Panc1 (cell line): ENCODE measurements around the gene EXOC6B. TPM values are rescaled to one million over a fixed set of nuclear protein-coding genes. Genes with fewer than 3 reads are reported as not detected.

Experiments
- ATAC-seq: fragments of 200-7000 bp; cut with Tn5 transposase; 2 replicates; pipeline ENCODE4 v1.9.1; 2020; ENCODE audit warnings: mild to moderate bottlenecking, moderate library complexity
- BruUV-seq: library from RNA; stranded (reverse); fragments of 400-500 nt; replicated peaks from 2 replicates; lab custom pipeline; 2021; lab: Mats Ljungman, UMichigan
- CTCF ChIA-PET: fragments of 300-600 bp; sonication (Branson Sonifier 250); formaldehyde crosslinking; loops from one replicate; lab custom pipeline; 2022; ENCODE audit warnings: antibody characterized with exemption; lab: Charles Lee
- POLR2A ChIA-PET: fragments of 300-600 bp; sonication (Branson Sonifier 250); formaldehyde crosslinking; loops from one replicate; lab custom pipeline; 2022; ENCODE audit warnings: antibody characterized with exemption; lab: Charles Lee
- DNase-seq: peaks from one replicate; pipeline ENCODE4 v3.0.0-alpha.2; 2010; ENCODE audit warnings: low read depth, low spot score
- H3K27ac ChIP-seq: 2 replicates; pipeline ENCODE4 v1.5.1; 2011; ENCODE audit warnings: mild to moderate bottlenecking, low read length, inconsistent platforms
- H3K27me3 ChIP-seq: fragments of 200-500 bp; sonication (Bioruptor generic); 2 replicates; pipeline ENCODE4 v1.6.0; 2014; ENCODE audit warnings: low read length, inconsistent platforms; ENCODE audit not compliant: control insufficient read depth, insufficient read depth
- H3K36me3 ChIP-seq: fragments of 200-500 bp; sonication (Bioruptor generic); 2 replicates; pipeline ENCODE4 v1.5.1; 2014; ENCODE audit warnings: inconsistent platforms, mild to moderate bottlenecking, low read length, moderate library complexity; ENCODE audit not compliant: control insufficient read depth, insufficient read depth
- H3K4me1 ChIP-seq: 2 replicates; pipeline ENCODE4 v1.5.1; 2011; ENCODE audit warnings: inconsistent platforms, mild to moderate bottlenecking, low read length, moderate library complexity; ENCODE audit not compliant: control insufficient read depth, insufficient read depth
- H3K4me3 ChIP-seq, 2 experiments: 2 replicates each; pipeline ENCODE4 v1.5.1; 2011 to 2012; ENCODE audit warnings: low read depth in 2 of 2, low read length in 2 of 2, mild to moderate bottlenecking in 2 of 2, inconsistent platforms in 1 of 2, moderate library complexity in 1 of 2
- H3K9me3 ChIP-seq: fragments of 200-500 bp; sonication (Bioruptor generic); 2 replicates; pipeline ENCODE4 v1.5.1; 2014; ENCODE audit warnings: low read depth, mild to moderate bottlenecking, inconsistent platforms, low read length, moderate library complexity; ENCODE audit not compliant: control insufficient read depth, insufficient read depth
- CTCF ChIP-seq: fragments of 450-650 bp; IDR thresholded peaks from 2 replicates; pipeline ENCODE4 v1.5.1; 2017; ENCODE audit warnings: mild to moderate bottlenecking
- POLR2AphosphoS5 ChIP-seq: IDR thresholded peaks from 2 replicates; pipeline ENCODE4 v1.6.1; 2012; ENCODE audit warnings: mild to moderate bottlenecking, low read depth, low read length, moderate library complexity
- REST ChIP-seq, 2 experiments: IDR thresholded peaks; 2 replicates each; pipeline ENCODE4 v1.6.1; 2011 to 2012; ENCODE audit warnings: low read depth in 2 of 2, control low read depth in 1 of 2, low read length in 1 of 2, mild to moderate bottlenecking in 1 of 2, moderate library complexity in 1 of 2; ENCODE audit not compliant: insufficient read depth in 1 of 2
- SIN3A ChIP-seq: IDR thresholded peaks from 2 replicates; pipeline ENCODE4 v1.6.1; 2012; ENCODE audit warnings: low read depth, mild to moderate bottlenecking, low read length, moderate library complexity, borderline replicate concordance; ENCODE audit not compliant: insufficient read depth
- TCF7L2 ChIP-seq: IDR thresholded peaks from 2 replicates; pipeline ENCODE4 v1.6.1; 2011; ENCODE audit warnings: mild to moderate bottlenecking, low read depth, low read length, inconsistent platforms
- in situ Hi-C: cut with HindIII; loops from 2 replicates; pipeline ENCODE4 v1.10.0; 2016; ENCODE audit warnings: low sequenced_read_pairs, low pct_unique_long_range_greater_than_20kb
- intact Hi-C: fragments of 100-400 bp; cut with micrococcal nuclease; formaldehyde crosslinking; loops from one replicate; pipeline ENCODE4 v1.10.0; 2022; ENCODE audit not compliant: unreplicated experiment
- total RNA-seq: library from RNA; stranded (reverse); gene quantifications from one replicate; pipeline ENCODE4 v1.2.1, GENCODE V29; 2021; ENCODE audit not compliant: unreplicated experiment

EXOC6B gene
- total RNA-seq, 1 experiment from 2014 or later = 23.2 TPM

GRCh38 chr2:72483346-72483745 lies 342.5 kb downstream of the EXOC6B start:
- ChIA-PET CTCF (no interaction called here), POLR2A (no interaction called here)
- in situ Hi-C loops (no loop called here), intact Hi-C loops (no loop called here)
- TF ChIP-seq SIN3A (no peak), REST (IDR thresholded peaks at IDR 0.05; ENCODE audit: insufficient read depth in 1 of 2, low read depth in 2 of 2, low read length in 1 of 2) (no peak), CTCF (no peak), POLR2AphosphoS5 (no peak), TCF7L2 (no peak)
- ATAC-seq = no peak
- Histone ChIP-seq H3K9me3 (no peaks in the 10 kb centered on the region), H3K4me1 (no peaks in the 10 kb centered on the region), H3K27ac (no peak overlapping the region), H3K4me3 (no peak overlapping the region), H3K36me3 (no peaks in the 10 kb centered on the region), H3K27me3 (no peaks in the 10 kb centered on the region)
- no peak for DNase-seq
- BruUV-seq = no TSS peak

- DNase-seq = no peak
- in situ Hi-C loops = no loop called here
- Histone ChIP-seq H3K27me3 (no peaks in the 10 kb centered on the region), H3K9me3 (peaks cover 14% of the 10 kb centered on the region; the same call in 1 of the 2 replicates), H3K27ac (no peak overlapping the region), H3K36me3 (no peaks in the 10 kb centered on the region), H3K4me1 (no peaks in the 10 kb centered on the region), H3K4me3 (no peak overlapping the region)
- intact Hi-C loops = no loop called here
- no peak for TF ChIP-seq REST (IDR thresholded peaks at IDR 0.05; ENCODE audit: insufficient read depth in 1 of 2, low read depth in 2 of 2, low read length in 1 of 2)
- no peak for TF ChIP-seq POLR2AphosphoS5
- TF ChIP-seq CTCF = no peak
- TF ChIP-seq SIN3A = no peak
- TF ChIP-seq TCF7L2 = no peak
- ATAC-seq = no peak
- ChIA-PET POLR2A (no interaction called here), CTCF (no interaction called here)
- no TSS peak for BruUV-seq
Measured at GRCh38 chr2:72475246-72475645, 350.6 kb downstream of the EXOC6B start.
